Choroid plexus epithelial cell (primary cell): ENCODE measurements around the gene NABP1.
"Not testable (repeated sequence)": the region's sequence is repeated elsewhere in the genome, so short reads cannot be mapped to it uniquely, and the experiment has no call there.

Experiments used
- DNase-seq: peaks from one replicate; pipeline ENCODE4 v3.0.0-alpha.2; 2010; ENCODE audit warnings: low read depth
- H3K4me3 ChIP-seq: 2 replicates; pipeline ENCODE4 v1.5.1; 2011; ENCODE audit warnings: low read depth, mild to moderate bottlenecking, control low read depth, low read length, moderate library complexity
- CTCF ChIP-seq: conservative IDR thresholded peaks from 2 replicates; pipeline ENCODE4 v1.5.1; 2011; ENCODE audit warnings: low read depth, mild to moderate bottlenecking, control low read depth, inconsistent platforms, low read length, moderate library complexity

The NABP1 gene

GRCh38 chr2:191641609-191642008 is 36.3 kb upstream of the NABP1 start:
- no peak overlapping the region for H3K4me3 ChIP-seq
- TF ChIP-seq CTCF: no peak
- DNase-seq: no peak

GRCh38 chr2:191642541-191642940 is 35.4 kb upstream of the NABP1 start:
- TF ChIP-seq CTCF: no peak

GRCh38 chr2:191643429-191643828 is 34.5 kb upstream of the NABP1 start:
- H3K4me3 ChIP-seq: no peak overlapping the region
- TF ChIP-seq CTCF: no peak
- DNase-seq: no peak

More at GRCh38 chr2:191642541-191642940, 35.4 kb upstream of the NABP1 start:
- DNase-seq: no peak
- H3K4me3 ChIP-seq: no peak overlapping the region

GRCh38 chr2:191644613-191645012 is 33.3 kb upstream of the NABP1 start:
- DNase-seq, H3K4me3 ChIP-seq: not testable (repeated sequence)

- no peak for TF ChIP-seq CTCF
- DNase-seq: no peak
- no peak overlapping the region for H3K4me3 ChIP-seq
Measured at GRCh38 chr2:191645032-191645431, 32.9 kb upstream of the NABP1 start.

- H3K4me3 ChIP-seq: no peak overlapping the region
- DNase-seq: no peak
- no peak for TF ChIP-seq CTCF
Measured at GRCh38 chr2:191645434-191646162, 32.3 kb upstream of the NABP1 start.

GRCh38 chr2:191646163-191646902 is 31.6 kb upstream of the NABP1 start:
- DNase-seq: no peak
- no peak for TF ChIP-seq CTCF
- no peak overlapping the region for H3K4me3 ChIP-seq
